Osteoblast (primary cell): Measurements from ENCODE around the gene STAC3. TPM values are rescaled to one million over a fixed set of nuclear protein-coding genes. Genes with fewer than 3 reads are reported as not detected.

ENCODE experiments used
- DNase-seq: peaks from one replicate; pipeline ENCODE4 v3.0.0; 2011; ENCODE audit warnings: low spot score, mixed read lengths; ENCODE audit not compliant: insufficient read length; ENCODE audit errors: missing footprints
- H2AFZ ChIP-seq: 2 replicates; pipeline ENCODE4 v1.6.0; 2011; ENCODE audit warnings: mild to moderate bottlenecking, low read length
- H3K27ac ChIP-seq: 2 replicates; pipeline ENCODE4 v1.5.1; 2011; ENCODE audit warnings: mild to moderate bottlenecking, low read depth, low read length, moderate library complexity
- H3K27me3 ChIP-seq: 2 replicates; pipeline ENCODE4 v1.6.0; 2012; ENCODE audit warnings: mild to moderate bottlenecking, control low read depth, inconsistent platforms, low read length, moderate library complexity; ENCODE audit not compliant: insufficient read depth
- H3K36me3 ChIP-seq: 2 replicates; pipeline ENCODE4 v1.5.1; 2011; ENCODE audit warnings: mild to moderate bottlenecking, low read length, control low read depth, moderate library complexity; ENCODE audit not compliant: insufficient read depth
- H3K4me1 ChIP-seq: 2 replicates; pipeline ENCODE4 v1.5.1; 2011; ENCODE audit warnings: mild to moderate bottlenecking, low read length, control low read depth, moderate library complexity; ENCODE audit not compliant: insufficient read depth
- H3K4me2 ChIP-seq: 2 replicates; pipeline ENCODE4 v1.6.0; 2011; ENCODE audit warnings: mild to moderate bottlenecking, low read length; ENCODE audit not compliant: insufficient read depth
- H3K4me3 ChIP-seq: fragments of 200-600 bp; sonication (generic); 3 replicates; pipeline ENCODE4 v1.5.1; 2012; ENCODE audit warnings: mild to moderate bottlenecking, low read length, inconsistent platforms; ENCODE audit not compliant: insufficient read depth
- H3K79me2 ChIP-seq: 2 replicates; pipeline ENCODE4 v1.6.0; 2012; ENCODE audit warnings: mild to moderate bottlenecking, low read length, control low read depth, inconsistent platforms; ENCODE audit not compliant: insufficient read depth
- H3K9me3 ChIP-seq: 2 replicates; pipeline ENCODE4 v1.5.1; 2011; ENCODE audit warnings: low read depth, low read length, control low read depth
- H4K20me1 ChIP-seq: 2 replicates; pipeline ENCODE4 v1.6.0; 2012; ENCODE audit warnings: mild to moderate bottlenecking, low read length, control low read depth; ENCODE audit not compliant: insufficient read depth
- total RNA-seq: library from RNA; depleted of rRNA; stranded (reverse); fragments of >200 nt; gene quantifications from 2 replicates; pipeline ENCODE4 v1.2.3, GENCODE V29; 2012
- TF ChIP-seq, protein P1 (sequence below): IDR thresholded peaks from 2 replicates; pipeline ENCODE4 v1.5.1; 2011; ENCODE audit warnings: mild to moderate bottlenecking, low read depth, low read length, moderate library complexity; ENCODE audit errors: extremely low read depth

Gene STAC3
- total RNA-seq, 1 donor, result 0.36 TPM

DNA sequence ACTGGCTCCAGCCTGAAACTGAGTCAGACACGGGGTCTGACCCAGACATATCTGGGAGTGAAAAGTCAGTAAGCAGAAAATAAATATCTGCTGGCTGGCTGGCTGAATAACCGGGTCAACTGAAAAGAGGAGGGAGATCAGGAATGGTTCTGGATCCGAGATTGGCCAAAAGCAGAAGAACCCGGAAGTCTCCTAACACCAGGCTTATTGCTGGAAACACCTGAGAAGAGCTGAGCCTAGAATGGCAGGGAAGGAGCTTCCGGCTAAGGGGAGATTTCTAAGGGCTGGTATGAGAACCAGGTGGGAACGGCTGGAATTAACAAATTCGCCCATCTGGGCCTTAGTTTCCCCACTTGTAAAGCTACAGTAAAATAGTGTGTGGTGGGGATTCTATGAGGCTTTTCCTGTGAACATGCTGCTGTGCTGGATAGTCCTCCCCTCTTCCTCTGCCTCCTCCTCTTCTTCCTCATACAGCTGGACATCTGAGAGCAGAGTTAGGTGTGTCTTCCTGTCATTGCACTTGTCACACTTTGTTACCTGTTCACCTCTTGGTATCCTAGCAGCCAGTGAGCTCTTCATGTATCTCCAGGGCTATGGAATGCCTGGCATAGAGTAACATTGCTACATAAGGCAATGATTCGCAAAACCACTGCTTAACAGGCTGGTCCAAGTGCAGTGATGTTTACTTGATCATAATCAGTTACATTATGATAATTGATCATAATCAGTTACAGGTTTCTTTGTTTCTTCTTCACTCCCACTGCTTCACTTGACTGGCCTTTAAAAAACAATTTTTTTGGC is 23.5 kb downstream of the STAC3 start:
- peaks cover 30% of the 10 kb centered on the region for H3K79me2 ChIP-seq
- H3K9me3 ChIP-seq, result no peaks in the 10 kb centered on the region
- TF ChIP-seq, protein P1, sequence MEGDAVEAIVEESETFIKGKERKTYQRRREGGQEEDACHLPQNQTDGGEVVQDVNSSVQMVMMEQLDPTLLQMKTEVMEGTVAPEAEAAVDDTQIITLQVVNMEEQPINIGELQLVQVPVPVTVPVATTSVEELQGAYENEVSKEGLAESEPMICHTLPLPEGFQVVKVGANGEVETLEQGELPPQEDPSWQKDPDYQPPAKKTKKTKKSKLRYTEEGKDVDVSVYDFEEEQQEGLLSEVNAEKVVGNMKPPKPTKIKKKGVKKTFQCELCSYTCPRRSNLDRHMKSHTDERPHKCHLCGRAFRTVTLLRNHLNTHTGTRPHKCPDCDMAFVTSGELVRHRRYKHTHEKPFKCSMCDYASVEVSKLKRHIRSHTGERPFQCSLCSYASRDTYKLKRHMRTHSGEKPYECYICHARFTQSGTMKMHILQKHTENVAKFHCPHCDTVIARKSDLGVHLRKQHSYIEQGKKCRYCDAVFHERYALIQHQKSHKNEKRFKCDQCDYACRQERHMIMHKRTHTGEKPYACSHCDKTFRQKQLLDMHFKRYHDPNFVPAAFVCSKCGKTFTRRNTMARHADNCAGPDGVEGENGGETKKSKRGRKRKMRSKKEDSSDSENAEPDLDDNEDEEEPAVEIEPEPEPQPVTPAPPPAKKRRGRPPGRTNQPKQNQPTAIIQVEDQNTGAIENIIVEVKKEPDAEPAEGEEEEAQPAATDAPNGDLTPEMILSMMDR, result no peak
- no peak overlapping the region for H3K27ac ChIP-seq
- peaks cover 38% of the 10 kb centered on the region for H3K4me1 ChIP-seq
- no peak for DNase-seq
- no peak overlapping the region for H2AFZ ChIP-seq
- H4K20me1 ChIP-seq, result peaks cover 20% of the 10 kb centered on the region
- peak overlapping the region; percentile 57 for H3K4me3 ChIP-seq
- H3K36me3 ChIP-seq, result peaks cover 13% of the 10 kb centered on the region
- no peaks in the 10 kb centered on the region for H3K27me3 ChIP-seq
- peak overlapping the region; percentile 34 for H3K4me2 ChIP-seq

DNA sequence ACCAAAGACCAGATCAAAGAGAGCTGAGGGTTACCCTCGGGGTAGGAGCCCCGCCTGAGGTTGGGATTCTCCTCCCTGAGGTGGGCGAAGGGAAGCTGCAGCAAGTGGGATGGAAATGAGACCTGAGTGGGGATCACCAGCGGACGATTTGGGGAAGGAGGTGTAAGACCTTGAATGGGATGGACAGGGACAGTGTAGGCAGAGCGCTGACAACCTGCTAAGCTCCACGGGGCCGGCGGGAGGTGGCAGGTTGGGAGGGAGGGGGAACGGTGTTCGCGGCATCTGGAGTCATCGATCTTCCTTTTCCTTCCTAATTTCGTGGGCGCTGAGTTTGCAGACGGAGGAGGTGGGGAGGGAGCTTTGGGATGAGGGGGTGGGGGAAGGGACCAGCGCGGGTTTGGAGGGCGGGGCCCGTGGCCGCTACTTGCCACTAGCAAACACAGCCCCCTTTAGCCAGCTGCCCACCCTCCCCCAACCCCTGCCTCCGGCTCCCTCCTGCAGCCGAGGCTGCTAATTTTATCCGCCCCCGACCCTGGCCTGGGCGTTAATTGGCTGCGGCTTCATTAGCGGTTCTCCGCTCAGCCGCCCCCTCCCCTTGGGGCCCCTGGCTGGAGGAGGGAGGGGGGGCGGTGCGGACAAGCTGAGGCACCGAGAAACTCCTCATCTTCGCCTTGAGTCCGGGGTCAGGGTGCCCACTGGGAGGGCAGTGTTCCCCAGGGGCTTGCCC is 24.2 kb downstream of the STAC3 start:
- H3K4me3 ChIP-seq, result peak overlapping the region; percentile 57
- H3K4me2 ChIP-seq, result peak overlapping the region; percentile 34

DNA sequence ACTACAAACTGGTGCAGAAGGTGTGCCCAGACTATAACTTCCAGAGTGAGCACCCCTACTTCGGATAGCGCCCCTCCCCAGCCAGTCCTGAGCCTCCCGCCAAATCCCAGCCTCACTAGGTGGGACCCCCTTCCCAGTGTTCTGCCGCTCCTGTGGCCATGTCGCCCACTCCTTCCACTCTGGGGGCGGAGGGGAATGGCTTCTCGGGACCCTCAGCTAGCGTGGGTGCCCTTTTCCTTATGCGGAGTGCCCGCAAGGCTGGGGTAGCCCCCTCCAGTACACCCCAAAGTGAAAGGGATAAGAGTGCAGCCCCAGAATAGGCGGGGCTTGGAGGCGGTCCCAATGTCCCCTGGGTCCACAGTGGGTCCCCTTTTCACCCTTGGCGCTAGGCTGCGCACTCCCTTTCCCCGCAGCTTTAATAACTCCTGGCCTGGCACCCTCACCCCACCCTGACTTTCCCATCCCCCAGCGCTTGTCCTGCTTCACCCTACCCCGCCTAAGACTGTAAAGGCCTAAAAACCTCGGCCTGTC is 25.2 kb downstream of the STAC3 start:
- H3K27me3 ChIP-seq, result peaks cover 13% of the 10 kb centered on the region
- DNase-seq, result no peak
- no peaks in the 10 kb centered on the region for H3K36me3 ChIP-seq
- H3K4me1 ChIP-seq, result peaks cover 25% of the 10 kb centered on the region
- H4K20me1 ChIP-seq, result peaks cover 6% of the 10 kb centered on the region
- H3K4me3 ChIP-seq, result no peak overlapping the region
- H2AFZ ChIP-seq, result no peak overlapping the region
- TF ChIP-seq, protein P1, result no peak
- no peak overlapping the region for H3K4me2 ChIP-seq
- no peak overlapping the region for H3K27ac ChIP-seq
- H3K79me2 ChIP-seq, result peaks cover 12% of the 10 kb centered on the region
- H3K9me3 ChIP-seq, result no peaks in the 10 kb centered on the region

More for the DNA sequence above, 24.2 kb downstream of the STAC3 start:
- H3K36me3 ChIP-seq, result peaks cover 6% of the 10 kb centered on the region
- TF ChIP-seq, protein P1, result no peak
- peaks cover 35% of the 10 kb centered on the region for H3K4me1 ChIP-seq
- H3K79me2 ChIP-seq, result peaks cover 22% of the 10 kb centered on the region
- no peaks in the 10 kb centered on the region for H3K9me3 ChIP-seq
- H2AFZ ChIP-seq, result no peak overlapping the region
- peaks cover 3% of the 10 kb centered on the region for H3K27me3 ChIP-seq
- H4K20me1 ChIP-seq, result peaks cover 16% of the 10 kb centered on the region
- no peak for DNase-seq
- H3K27ac ChIP-seq, result no peak overlapping the region
